Panc1 (cell line): ENCODE results near the gene RB1. TPM values are rescaled to one million over a fixed set of nuclear protein-coding genes. Genes with fewer than 3 reads are reported as not detected.

Source experiments
- ATAC-seq: fragments of 200-7000 bp; cut with Tn5 transposase; 2 replicates; pipeline ENCODE4 v1.9.1; 2020; ENCODE audit warnings: mild to moderate bottlenecking, moderate library complexity
- BruUV-seq: library from RNA; stranded (reverse); fragments of 400-500 nt; replicated peaks from 2 replicates; lab custom pipeline; 2021; lab: Mats Ljungman, UMichigan
- CTCF ChIA-PET: fragments of 300-600 bp; sonication (Branson Sonifier 250); formaldehyde crosslinking; loops from one replicate; lab custom pipeline; 2022; ENCODE audit warnings: antibody characterized with exemption; lab: Charles Lee
- POLR2A ChIA-PET: fragments of 300-600 bp; sonication (Branson Sonifier 250); formaldehyde crosslinking; loops from one replicate; lab custom pipeline; 2022; ENCODE audit warnings: antibody characterized with exemption; lab: Charles Lee
- DNase-seq: peaks from one replicate; pipeline ENCODE4 v3.0.0-alpha.2; 2010; ENCODE audit warnings: low read depth, low spot score
- H3K27ac ChIP-seq: 2 replicates; pipeline ENCODE4 v1.5.1; 2011; ENCODE audit warnings: mild to moderate bottlenecking, low read length, inconsistent platforms
- H3K27me3 ChIP-seq: fragments of 200-500 bp; sonication (Bioruptor generic); 2 replicates; pipeline ENCODE4 v1.6.0; 2014; ENCODE audit warnings: low read length, inconsistent platforms; ENCODE audit not compliant: control insufficient read depth, insufficient read depth
- H3K36me3 ChIP-seq: fragments of 200-500 bp; sonication (Bioruptor generic); 2 replicates; pipeline ENCODE4 v1.5.1; 2014; ENCODE audit warnings: inconsistent platforms, mild to moderate bottlenecking, low read length, moderate library complexity; ENCODE audit not compliant: control insufficient read depth, insufficient read depth
- H3K4me1 ChIP-seq: 2 replicates; pipeline ENCODE4 v1.5.1; 2011; ENCODE audit warnings: inconsistent platforms, mild to moderate bottlenecking, low read length, moderate library complexity; ENCODE audit not compliant: control insufficient read depth, insufficient read depth
- H3K4me3 ChIP-seq, 2 experiments: 2 replicates each; pipeline ENCODE4 v1.5.1; 2011 to 2012; ENCODE audit warnings: low read depth in 2 of 2, low read length in 2 of 2, mild to moderate bottlenecking in 2 of 2, inconsistent platforms in 1 of 2, moderate library complexity in 1 of 2
- H3K9me3 ChIP-seq: fragments of 200-500 bp; sonication (Bioruptor generic); 2 replicates; pipeline ENCODE4 v1.5.1; 2014; ENCODE audit warnings: low read depth, mild to moderate bottlenecking, inconsistent platforms, low read length, moderate library complexity; ENCODE audit not compliant: control insufficient read depth, insufficient read depth
- POLR2AphosphoS5 ChIP-seq: IDR thresholded peaks from 2 replicates; pipeline ENCODE4 v1.6.1; 2012; ENCODE audit warnings: mild to moderate bottlenecking, low read depth, low read length, moderate library complexity
- SIN3A ChIP-seq: IDR thresholded peaks from 2 replicates; pipeline ENCODE4 v1.6.1; 2012; ENCODE audit warnings: low read depth, mild to moderate bottlenecking, low read length, moderate library complexity, borderline replicate concordance; ENCODE audit not compliant: insufficient read depth
- TCF7L2 ChIP-seq: IDR thresholded peaks from 2 replicates; pipeline ENCODE4 v1.6.1; 2011; ENCODE audit warnings: mild to moderate bottlenecking, low read depth, low read length, inconsistent platforms
- in situ Hi-C: cut with HindIII; loops from 2 replicates; pipeline ENCODE4 v1.10.0; 2016; ENCODE audit warnings: low sequenced_read_pairs, low pct_unique_long_range_greater_than_20kb
- intact Hi-C: fragments of 100-400 bp; cut with micrococcal nuclease; formaldehyde crosslinking; loops from one replicate; pipeline ENCODE4 v1.10.0; 2022; ENCODE audit not compliant: unreplicated experiment
- total RNA-seq: library from RNA; stranded (reverse); gene quantifications from one replicate; pipeline ENCODE4 v1.2.1, GENCODE V29; 2021; ENCODE audit not compliant: unreplicated experiment
- TF ChIP-seq, protein P1 (sequence below): fragments of 450-650 bp; IDR thresholded peaks from 2 replicates; pipeline ENCODE4 v1.5.1; 2017; ENCODE audit warnings: mild to moderate bottlenecking
- TF ChIP-seq, protein P2 (sequence below), 2 experiments: IDR thresholded peaks; 2 replicates each; pipeline ENCODE4 v1.6.1; 2011 to 2012; ENCODE audit warnings: low read depth in 2 of 2, control low read depth in 1 of 2, low read length in 1 of 2, mild to moderate bottlenecking in 1 of 2, moderate library complexity in 1 of 2; ENCODE audit not compliant: insufficient read depth in 1 of 2

RB1 gene
- total RNA-seq, 1 experiment from 2014 or later = 36.0 TPM

DNA sequence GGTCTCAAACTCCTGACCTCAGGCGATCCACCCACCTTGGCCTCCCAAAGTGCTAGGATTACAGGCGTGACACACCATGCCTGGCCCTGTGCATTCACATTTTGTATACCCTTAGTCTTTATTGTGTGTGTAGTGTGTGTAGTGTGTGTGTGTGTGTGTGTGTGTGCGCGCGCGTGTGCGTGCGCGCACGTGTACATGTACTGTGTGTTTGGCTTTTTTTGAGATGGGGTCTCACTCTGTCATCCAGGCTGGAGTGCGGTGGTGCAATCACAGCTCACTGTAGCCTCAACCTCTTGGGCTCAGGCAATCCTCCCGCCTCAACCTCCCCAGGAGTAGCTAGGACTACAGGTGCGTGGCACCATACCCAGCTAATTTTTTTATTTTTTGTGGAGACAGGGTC is 48.5 kb upstream of the RB1 start:
- no TSS peak for BruUV-seq
- H3K27ac ChIP-seq = no peak overlapping the region
- no peak for TF ChIP-seq SIN3A
- TF ChIP-seq, protein P1, sequence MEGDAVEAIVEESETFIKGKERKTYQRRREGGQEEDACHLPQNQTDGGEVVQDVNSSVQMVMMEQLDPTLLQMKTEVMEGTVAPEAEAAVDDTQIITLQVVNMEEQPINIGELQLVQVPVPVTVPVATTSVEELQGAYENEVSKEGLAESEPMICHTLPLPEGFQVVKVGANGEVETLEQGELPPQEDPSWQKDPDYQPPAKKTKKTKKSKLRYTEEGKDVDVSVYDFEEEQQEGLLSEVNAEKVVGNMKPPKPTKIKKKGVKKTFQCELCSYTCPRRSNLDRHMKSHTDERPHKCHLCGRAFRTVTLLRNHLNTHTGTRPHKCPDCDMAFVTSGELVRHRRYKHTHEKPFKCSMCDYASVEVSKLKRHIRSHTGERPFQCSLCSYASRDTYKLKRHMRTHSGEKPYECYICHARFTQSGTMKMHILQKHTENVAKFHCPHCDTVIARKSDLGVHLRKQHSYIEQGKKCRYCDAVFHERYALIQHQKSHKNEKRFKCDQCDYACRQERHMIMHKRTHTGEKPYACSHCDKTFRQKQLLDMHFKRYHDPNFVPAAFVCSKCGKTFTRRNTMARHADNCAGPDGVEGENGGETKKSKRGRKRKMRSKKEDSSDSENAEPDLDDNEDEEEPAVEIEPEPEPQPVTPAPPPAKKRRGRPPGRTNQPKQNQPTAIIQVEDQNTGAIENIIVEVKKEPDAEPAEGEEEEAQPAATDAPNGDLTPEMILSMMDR = no peak
- no peak for TF ChIP-seq TCF7L2
- TF ChIP-seq, protein P2, sequence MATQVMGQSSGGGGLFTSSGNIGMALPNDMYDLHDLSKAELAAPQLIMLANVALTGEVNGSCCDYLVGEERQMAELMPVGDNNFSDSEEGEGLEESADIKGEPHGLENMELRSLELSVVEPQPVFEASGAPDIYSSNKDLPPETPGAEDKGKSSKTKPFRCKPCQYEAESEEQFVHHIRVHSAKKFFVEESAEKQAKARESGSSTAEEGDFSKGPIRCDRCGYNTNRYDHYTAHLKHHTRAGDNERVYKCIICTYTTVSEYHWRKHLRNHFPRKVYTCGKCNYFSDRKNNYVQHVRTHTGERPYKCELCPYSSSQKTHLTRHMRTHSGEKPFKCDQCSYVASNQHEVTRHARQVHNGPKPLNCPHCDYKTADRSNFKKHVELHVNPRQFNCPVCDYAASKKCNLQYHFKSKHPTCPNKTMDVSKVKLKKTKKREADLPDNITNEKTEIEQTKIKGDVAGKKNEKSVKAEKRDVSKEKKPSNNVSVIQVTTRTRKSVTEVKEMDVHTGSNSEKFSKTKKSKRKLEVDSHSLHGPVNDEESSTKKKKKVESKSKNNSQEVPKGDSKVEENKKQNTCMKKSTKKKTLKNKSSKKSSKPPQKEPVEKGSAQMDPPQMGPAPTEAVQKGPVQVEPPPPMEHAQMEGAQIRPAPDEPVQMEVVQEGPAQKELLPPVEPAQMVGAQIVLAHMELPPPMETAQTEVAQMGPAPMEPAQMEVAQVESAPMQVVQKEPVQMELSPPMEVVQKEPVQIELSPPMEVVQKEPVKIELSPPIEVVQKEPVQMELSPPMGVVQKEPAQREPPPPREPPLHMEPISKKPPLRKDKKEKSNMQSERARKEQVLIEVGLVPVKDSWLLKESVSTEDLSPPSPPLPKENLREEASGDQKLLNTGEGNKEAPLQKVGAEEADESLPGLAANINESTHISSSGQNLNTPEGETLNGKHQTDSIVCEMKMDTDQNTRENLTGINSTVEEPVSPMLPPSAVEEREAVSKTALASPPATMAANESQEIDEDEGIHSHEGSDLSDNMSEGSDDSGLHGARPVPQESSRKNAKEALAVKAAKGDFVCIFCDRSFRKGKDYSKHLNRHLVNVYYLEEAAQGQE (IDR thresholded peaks at IDR 0.05; ENCODE audit: insufficient read depth in 1 of 2, low read depth in 2 of 2, low read length in 1 of 2) = no peak
- no peak for TF ChIP-seq POLR2AphosphoS5
- H3K36me3 ChIP-seq = peaks cover 7% of the 10 kb centered on the region
- H3K9me3 ChIP-seq = no peaks in the 10 kb centered on the region
- CTCF ChIA-PET = no interaction called here
- in situ Hi-C loops = no loop called here
- no peaks in the 10 kb centered on the region for H3K4me1 ChIP-seq
- ATAC-seq (no peak), DNase-seq (no peak)
- intact Hi-C loops = no loop called here
- H3K27me3 ChIP-seq = no peaks in the 10 kb centered on the region
- no peak overlapping the region for H3K4me3 ChIP-seq
- POLR2A ChIA-PET = no interaction called here

DNA sequence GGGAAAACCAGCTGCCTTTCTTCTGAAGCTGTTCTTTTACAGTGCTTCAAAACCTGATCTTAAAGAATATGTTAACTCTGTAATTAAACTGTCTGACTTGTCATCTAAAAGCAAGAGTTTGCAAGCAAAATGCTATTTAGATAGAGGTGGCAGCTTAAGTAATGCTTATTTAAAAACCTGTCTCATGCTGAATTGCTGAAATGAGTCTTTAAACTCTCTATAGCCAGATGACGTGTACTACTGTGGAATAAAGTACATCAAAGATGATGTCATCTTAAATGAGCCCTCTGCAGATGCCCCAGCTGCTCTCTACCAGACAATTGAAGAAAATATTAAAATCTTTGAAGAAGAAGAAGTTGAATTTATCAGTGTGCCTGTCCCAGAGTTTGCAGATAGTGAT is 47.6 kb upstream of the RB1 start:
- CTCF ChIA-PET = no interaction called here
- Histone ChIP-seq H3K9me3 (no peaks in the 10 kb centered on the region), H3K27ac (no peak overlapping the region), H3K36me3 (peaks cover 7% of the 10 kb centered on the region), H3K27me3 (no peaks in the 10 kb centered on the region), H3K4me3 (no peak overlapping the region), H3K4me1 (no peaks in the 10 kb centered on the region)
- in situ Hi-C loops = no loop called here
- POLR2A ChIA-PET = no interaction called here
- BruUV-seq = no TSS peak
- intact Hi-C loops = no loop called here
- no peak for DNase-seq
- no peak for ATAC-seq
- TF ChIP-seq POLR2AphosphoS5 (no peak), SIN3A (no peak), TCF7L2 (no peak)
- TF ChIP-seq, protein P2 (IDR thresholded peaks at IDR 0.05; ENCODE audit: insufficient read depth in 1 of 2, low read depth in 2 of 2, low read length in 1 of 2) = no peak
- TF ChIP-seq, protein P1 = no peak
